ENCODE measurements around the gene SRCAP. TPM values are rescaled to one million over a fixed set of nuclear protein-coding genes. Genes with fewer than 3 reads are reported as not detected.
A peak's percentile ranks its signal among the peaks of the same experiment; 100 is the strongest.

SRCAP gene
- total RNA-seq, 4 donors from 2014 or later = 50.4 to 109 (median 81.8) TPM

DNA sequence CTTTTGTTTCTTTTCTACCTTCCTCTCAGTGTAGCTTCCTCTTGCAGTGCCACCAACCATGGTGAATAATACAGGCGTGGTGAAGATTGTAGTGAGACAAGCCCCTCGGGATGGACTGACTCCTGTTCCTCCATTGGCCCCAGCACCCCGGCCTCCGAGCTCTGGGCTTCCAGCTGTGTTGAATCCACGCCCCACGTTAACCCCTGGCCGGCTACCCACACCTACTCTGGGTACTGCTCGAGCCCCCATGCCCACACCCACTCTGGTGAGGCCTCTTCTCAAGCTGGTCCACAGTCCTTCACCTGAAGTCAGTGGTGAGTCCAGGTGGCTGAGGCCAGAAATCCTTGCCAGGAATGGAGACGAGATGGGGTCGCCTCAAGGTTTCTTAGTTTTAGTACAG lies 23.9 kb downstream of the SRCAP start:
- peak in 2 of 3 donors; percentile 42 to 45 for DNase-seq
- Histone ChIP-seq H3K4me3 (no peak overlapping the region), H3K36me3 (peaks cover 0 to 82% (median 3%) of the 10 kb centered on the region in 3 donors), H3K27me3 (no peaks in the 10 kb centered on the region), H3K9me3 (no peaks in the 10 kb centered on the region), H3K4me1 (peaks cover 0 to 17% (median 1%) of the 10 kb centered on the region in 4 donors), H3K27ac (peak overlapping the region in 1 of 4 donors; percentile 22)
- TF ChIP-seq, protein P1, sequence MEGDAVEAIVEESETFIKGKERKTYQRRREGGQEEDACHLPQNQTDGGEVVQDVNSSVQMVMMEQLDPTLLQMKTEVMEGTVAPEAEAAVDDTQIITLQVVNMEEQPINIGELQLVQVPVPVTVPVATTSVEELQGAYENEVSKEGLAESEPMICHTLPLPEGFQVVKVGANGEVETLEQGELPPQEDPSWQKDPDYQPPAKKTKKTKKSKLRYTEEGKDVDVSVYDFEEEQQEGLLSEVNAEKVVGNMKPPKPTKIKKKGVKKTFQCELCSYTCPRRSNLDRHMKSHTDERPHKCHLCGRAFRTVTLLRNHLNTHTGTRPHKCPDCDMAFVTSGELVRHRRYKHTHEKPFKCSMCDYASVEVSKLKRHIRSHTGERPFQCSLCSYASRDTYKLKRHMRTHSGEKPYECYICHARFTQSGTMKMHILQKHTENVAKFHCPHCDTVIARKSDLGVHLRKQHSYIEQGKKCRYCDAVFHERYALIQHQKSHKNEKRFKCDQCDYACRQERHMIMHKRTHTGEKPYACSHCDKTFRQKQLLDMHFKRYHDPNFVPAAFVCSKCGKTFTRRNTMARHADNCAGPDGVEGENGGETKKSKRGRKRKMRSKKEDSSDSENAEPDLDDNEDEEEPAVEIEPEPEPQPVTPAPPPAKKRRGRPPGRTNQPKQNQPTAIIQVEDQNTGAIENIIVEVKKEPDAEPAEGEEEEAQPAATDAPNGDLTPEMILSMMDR (IDR thresholded peaks at IDR 0.05) = no peak
- no peak for TF ChIP-seq POLR2A (IDR thresholded peaks at IDR 0.05)

DNA sequence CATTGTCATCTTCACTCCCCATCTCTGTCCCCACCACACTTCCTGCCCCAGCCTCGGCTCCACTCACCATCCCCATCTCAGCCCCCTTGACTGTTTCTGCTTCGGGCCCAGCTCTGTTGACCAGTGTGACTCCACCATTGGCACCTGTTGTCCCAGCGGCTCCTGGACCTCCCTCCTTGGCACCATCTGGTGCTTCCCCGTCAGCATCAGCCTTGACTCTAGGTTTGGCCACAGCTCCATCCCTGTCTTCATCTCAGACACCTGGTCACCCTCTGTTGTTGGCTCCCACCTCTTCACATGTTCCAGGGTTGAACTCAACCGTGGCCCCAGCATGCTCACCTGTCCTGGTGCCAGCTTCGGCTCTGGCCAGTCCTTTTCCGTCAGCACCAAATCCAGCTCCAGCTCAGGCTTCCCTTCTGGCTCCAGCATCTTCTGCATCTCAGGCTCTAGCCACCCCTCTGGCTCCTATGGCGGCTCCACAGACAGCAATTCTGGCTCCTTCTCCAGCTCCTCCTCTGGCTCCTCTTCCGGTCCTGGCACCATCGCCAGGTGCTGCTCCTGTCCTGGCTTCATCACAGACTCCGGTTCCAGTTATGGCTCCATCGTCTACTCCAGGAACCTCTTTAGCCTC lies 24.9 kb downstream of the SRCAP start:
- Histone ChIP-seq H3K27ac (peak overlapping the region in 1 of 4 donors; percentile 78), H3K9me3 (no peaks in the 10 kb centered on the region), H3K27me3 (no peaks in the 10 kb centered on the region), H3K4me3 (no peak overlapping the region), H3K4me1 (peaks cover 0 to 18% (median 1%) of the 10 kb centered on the region in 4 donors), H3K36me3 (peaks cover 0 to 76% (median 3%) of the 10 kb centered on the region in 3 donors)
- DNase-seq = peak in 2 of 3 donors; percentile 42
- TF ChIP-seq, protein P1 (IDR thresholded peaks at IDR 0.05) = no peak
- TF ChIP-seq POLR2A (IDR thresholded peaks at IDR 0.05) = no peak

DNA sequence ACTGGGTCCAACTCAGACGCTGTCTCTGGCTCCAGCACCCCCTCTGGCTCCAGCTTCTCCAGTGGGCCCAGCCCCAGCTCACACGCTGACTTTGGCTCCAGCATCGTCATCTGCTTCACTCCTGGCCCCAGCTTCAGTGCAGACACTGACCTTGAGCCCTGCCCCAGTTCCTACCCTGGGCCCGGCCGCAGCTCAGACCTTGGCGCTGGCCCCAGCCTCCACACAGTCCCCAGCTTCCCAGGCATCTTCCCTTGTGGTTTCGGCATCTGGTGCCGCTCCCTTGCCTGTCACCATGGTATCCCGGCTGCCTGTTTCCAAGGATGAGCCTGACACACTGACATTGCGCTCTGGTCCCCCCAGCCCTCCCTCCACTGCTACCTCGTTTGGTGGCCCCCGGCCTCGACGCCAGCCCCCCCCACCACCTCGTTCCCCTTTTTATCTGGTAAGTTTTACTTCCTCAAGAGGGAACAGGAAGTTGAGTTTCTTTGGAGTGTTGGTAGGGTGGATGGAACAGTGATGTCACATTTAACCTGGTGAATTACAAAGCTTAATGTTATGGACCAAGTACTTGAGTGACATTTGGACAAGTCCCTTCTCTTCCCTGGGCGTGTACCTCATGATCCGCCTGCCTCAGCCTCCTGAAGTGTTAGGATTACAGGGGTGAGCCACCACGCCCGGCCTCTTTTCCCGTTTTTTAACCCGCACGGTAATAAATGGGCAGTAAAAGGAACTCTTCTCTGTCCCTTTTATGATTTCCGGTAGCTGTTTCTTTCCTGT lies 25.9 kb downstream of the SRCAP start:
- Histone ChIP-seq H3K27me3 (no peaks in the 10 kb centered on the region), H3K4me1 (peaks cover 0 to 26% (median 1%) of the 10 kb centered on the region in 4 donors), H3K9me3 (no peaks in the 10 kb centered on the region), H3K27ac (peak overlapping the region in 3 of 4 donors; percentile 50 to 78 (median 64)), H3K36me3 (peaks cover 0 to 76% (median 3%) of the 10 kb centered on the region in 3 donors), H3K4me3 (no peak overlapping the region)
- no peak for TF ChIP-seq POLR2A (IDR thresholded peaks at IDR 0.05)
- TF ChIP-seq, protein P1 (IDR thresholded peaks at IDR 0.05) = no peak
- peak in 2 of 3 donors; percentile 64 to 68 for DNase-seq

DNA sequence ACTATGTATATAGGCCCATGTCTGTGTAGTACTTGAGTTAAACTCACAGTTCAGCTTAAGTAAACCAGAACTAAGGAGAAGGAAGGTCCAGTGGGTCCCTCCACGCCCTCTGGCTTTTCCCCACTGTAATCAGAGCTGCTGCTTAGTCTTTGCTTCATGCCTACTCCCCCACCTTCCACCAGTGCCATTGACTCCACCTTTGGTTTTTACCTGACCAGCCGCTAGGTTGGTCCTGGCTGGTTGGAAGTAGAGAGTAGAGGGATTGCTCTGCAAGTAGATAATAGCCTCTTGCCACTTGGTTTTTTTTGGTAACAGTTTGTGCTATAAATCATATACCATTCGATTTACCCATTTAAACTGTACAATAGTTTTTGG lies 26.4 kb downstream of the SRCAP start:
- Histone ChIP-seq H3K27me3 (no peaks in the 10 kb centered on the region), H3K9me3 (no peaks in the 10 kb centered on the region), H3K27ac (peak overlapping the region in 3 of 4 donors; percentile 50 to 78 (median 64)), H3K4me1 (peaks cover 0 to 27% (median 1%) of the 10 kb centered on the region in 4 donors), H3K36me3 (peaks cover 0 to 76% (median 3%) of the 10 kb centered on the region in 3 donors), H3K4me3 (no peak overlapping the region)
- no peak for TF ChIP-seq POLR2A (IDR thresholded peaks at IDR 0.05)
- TF ChIP-seq, protein P1 (IDR thresholded peaks at IDR 0.05) = peak in 1 of 6 experiments; percentile 8
- DNase-seq = no peak

DNA sequence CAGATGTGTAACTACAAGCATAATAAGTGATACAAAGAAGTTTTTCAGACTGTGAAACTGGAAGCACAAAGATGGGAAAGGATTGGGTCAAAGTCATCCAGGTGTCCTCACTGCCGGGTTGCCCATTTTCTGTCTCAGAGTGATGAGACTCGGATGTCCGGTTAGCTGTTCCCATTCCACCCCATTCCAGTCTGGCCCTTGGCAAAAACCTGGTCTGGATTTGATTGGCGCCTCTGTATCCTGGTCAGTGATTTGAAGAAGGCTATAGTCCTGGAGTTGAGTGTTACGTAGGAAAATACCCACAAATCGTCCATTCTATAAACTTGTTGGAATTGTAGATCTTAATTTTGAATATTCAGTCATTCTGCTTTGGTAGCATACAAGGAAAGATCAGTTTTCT lies 29.4 kb downstream of the SRCAP start:
- Histone ChIP-seq H3K4me3 (no peak overlapping the region), H3K36me3 (peaks cover 0 to 76% (median 0%) of the 10 kb centered on the region in 3 donors), H3K27ac (no peak overlapping the region), H3K4me1 (peaks cover 0 to 27% (median 1%) of the 10 kb centered on the region in 4 donors), H3K27me3 (no peaks in the 10 kb centered on the region), H3K9me3 (no peaks in the 10 kb centered on the region)
- no peak for DNase-seq
- TF ChIP-seq, protein P1 (IDR thresholded peaks at IDR 0.05) = no peak
- no peak for TF ChIP-seq POLR2A (IDR thresholded peaks at IDR 0.05)
